ENCODE data around the gene PCA3. TPM values are rescaled to one million over a fixed set of nuclear protein-coding genes. Genes with fewer than 3 reads are reported as not detected.

Gene PCA3
- total and polyA plus RNA-seq, 11 donors = not detected

DNA sequence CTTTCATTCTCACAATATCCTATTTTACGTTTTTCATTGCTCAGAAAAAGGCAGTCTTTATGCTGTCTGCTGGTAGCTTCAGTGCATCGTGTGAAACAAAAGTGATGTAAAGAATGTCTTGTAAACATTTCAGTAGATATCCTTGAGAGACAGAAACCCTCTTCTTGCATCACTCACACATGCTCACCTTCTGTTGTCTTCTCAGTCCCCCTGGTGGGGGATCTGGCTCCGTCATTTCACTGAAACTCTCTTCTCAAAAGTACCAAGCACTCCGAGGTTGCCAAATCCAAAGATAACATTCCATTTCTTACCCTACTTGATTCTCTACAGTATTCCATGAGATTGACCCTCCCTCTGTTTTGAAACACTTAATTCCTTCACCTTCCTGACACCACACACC is 46.1 kb upstream of the PCA3 start:
- H3K9me3 ChIP-seq = no peaks in the 10 kb centered on the region
- peaks cover 0 to 7% (median 0%) of the 10 kb centered on the region in 9 donors for H3K27me3 ChIP-seq
- no peak for TF ChIP-seq POLR2A (IDR thresholded peaks at IDR 0.05)
- TF ChIP-seq, protein P1, sequence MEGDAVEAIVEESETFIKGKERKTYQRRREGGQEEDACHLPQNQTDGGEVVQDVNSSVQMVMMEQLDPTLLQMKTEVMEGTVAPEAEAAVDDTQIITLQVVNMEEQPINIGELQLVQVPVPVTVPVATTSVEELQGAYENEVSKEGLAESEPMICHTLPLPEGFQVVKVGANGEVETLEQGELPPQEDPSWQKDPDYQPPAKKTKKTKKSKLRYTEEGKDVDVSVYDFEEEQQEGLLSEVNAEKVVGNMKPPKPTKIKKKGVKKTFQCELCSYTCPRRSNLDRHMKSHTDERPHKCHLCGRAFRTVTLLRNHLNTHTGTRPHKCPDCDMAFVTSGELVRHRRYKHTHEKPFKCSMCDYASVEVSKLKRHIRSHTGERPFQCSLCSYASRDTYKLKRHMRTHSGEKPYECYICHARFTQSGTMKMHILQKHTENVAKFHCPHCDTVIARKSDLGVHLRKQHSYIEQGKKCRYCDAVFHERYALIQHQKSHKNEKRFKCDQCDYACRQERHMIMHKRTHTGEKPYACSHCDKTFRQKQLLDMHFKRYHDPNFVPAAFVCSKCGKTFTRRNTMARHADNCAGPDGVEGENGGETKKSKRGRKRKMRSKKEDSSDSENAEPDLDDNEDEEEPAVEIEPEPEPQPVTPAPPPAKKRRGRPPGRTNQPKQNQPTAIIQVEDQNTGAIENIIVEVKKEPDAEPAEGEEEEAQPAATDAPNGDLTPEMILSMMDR (IDR thresholded peaks at IDR 0.05) = no peak
- no peak for DNase-seq
- no peaks in the 10 kb centered on the region for H3K36me3 ChIP-seq
- intact Hi-C loops (cut with DNase I) = no loop called here
- no peak overlapping the region for H3K4me3 ChIP-seq
- peaks cover 0 to 10% (median 0%) of the 10 kb centered on the region in 12 donors for H3K4me1 ChIP-seq
- 60 to 72% (median 67%) methylated on average over 4 of the region's 4 CpGs for WGBS, 4 donors
- H3K27ac ChIP-seq = no peak overlapping the region
- ATAC-seq = no peak

DNA sequence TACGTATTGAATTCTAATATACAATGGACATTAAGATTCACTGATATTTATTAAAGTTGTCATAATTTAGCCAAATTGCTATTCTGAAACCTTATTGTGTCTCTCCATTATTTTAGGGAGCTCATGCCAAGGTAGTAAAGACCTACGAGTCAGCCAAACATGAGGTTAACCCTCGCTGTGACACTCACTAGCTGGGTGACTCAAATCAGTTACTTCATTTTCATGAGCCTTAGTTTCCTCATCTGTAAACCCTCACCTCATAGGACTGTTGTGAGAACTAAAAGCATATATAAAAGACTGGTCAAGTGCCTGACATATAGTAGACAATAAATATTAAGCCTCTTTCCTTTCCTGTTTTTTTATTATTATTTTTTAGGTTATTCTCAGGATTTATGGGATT is 44.0 kb upstream of the PCA3 start:
- no peak for TF ChIP-seq POLR2A (IDR thresholded peaks at IDR 0.05)
- TF ChIP-seq, protein P1 (IDR thresholded peaks at IDR 0.05) = no peak
- DNase-seq (no peak), ATAC-seq (no peak)
- intact Hi-C loops (cut with DNase I) = no loop called here
- Histone ChIP-seq H3K27me3 (peaks cover 0 to 24% (median 0%) of the 10 kb centered on the region in 9 donors), H3K36me3 (no peaks in the 10 kb centered on the region), H3K4me3 (no peak overlapping the region), H3K27ac (no peak overlapping the region), H3K4me1 (peaks cover 0 to 10% (median 0%) of the 10 kb centered on the region in 12 donors), H3K9me3 (no peaks in the 10 kb centered on the region)
- WGBS, 4 donors = 64 to 65% (median 65%) methylated on average over 3 of the region's 3 CpGs

DNA sequence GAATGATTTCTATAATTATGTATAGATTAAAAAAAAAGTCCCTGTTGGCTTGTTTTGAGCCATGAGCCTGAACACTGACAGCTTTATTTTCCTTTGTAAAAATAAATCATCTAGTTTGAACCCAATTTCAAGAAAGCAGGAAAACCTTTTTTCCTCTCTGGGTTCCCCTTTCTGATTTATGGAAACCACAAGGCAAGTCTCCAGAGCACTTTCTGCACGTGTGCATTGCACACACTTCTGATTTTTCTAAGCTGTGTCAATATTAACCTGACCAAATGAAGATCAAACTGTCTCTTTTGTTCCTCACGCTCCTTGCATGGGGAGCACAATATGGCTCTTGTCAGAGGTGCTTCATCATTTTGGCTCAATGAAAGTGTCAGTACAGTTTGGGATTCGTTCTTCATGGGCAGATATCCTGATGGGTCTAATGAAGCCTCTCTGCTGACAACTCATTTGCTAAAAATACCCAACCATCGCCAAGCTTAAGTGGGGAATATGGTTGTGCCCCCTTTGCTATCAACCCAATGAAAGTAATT is 39.2 kb upstream of the PCA3 start:
- peaks cover 0 to 26% (median 0%) of the 10 kb centered on the region in 9 donors for H3K27me3 ChIP-seq
- H3K36me3 ChIP-seq = no peaks in the 10 kb centered on the region
- ATAC-seq = no peak
- intact Hi-C loops (cut with DNase I) = no loop called here
- TF ChIP-seq POLR2A (IDR thresholded peaks at IDR 0.05) = no peak
- TF ChIP-seq, protein P1 (IDR thresholded peaks at IDR 0.05) = no peak
- 47 to 54% (median 51%) methylated on average over 4 of the region's 4 CpGs for WGBS, 4 donors
- DNase-seq = no peak
- no peak overlapping the region for H3K4me3 ChIP-seq
- no peaks in the 10 kb centered on the region for H3K4me1 ChIP-seq
- H3K27ac ChIP-seq = no peak overlapping the region
- no peaks in the 10 kb centered on the region for H3K9me3 ChIP-seq

DNA sequence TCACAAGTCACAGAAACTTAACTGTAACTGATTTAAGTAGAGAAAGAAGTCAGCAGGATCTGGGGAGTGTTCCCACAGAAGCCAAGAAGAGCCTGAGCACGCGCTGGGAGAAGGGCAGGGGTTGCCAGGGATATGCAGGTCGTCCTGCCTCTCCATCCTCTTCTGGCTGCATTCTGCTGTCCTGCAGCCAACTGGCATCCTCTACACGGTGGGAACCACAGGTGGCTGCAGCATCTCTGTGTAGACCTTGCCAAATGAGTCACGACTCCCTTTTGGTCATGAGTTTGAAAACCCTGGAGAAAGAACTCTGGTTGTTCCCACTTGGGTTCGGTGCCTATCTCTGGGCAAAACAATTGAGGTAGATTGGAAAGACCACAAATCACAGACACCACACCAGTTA is 38.4 kb upstream of the PCA3 start:
- DNase-seq (no peak), ATAC-seq (no peak)
- TF ChIP-seq, protein P1 (IDR thresholded peaks at IDR 0.05) = no peak
- no peak for TF ChIP-seq POLR2A (IDR thresholded peaks at IDR 0.05)
- H3K4me1 ChIP-seq = no peaks in the 10 kb centered on the region
- peaks cover 0 to 26% (median 0%) of the 10 kb centered on the region in 9 donors for H3K27me3 ChIP-seq
- H3K27ac ChIP-seq = no peak overlapping the region
- WGBS, 4 donors = 61 to 74% (median 63%) methylated on average over 6 of the region's 6 CpGs
- no peak overlapping the region for H3K4me3 ChIP-seq
- H3K9me3 ChIP-seq = no peaks in the 10 kb centered on the region
- intact Hi-C loops (cut with DNase I) = no loop called here
- H3K36me3 ChIP-seq = no peaks in the 10 kb centered on the region

All from heart left ventricle (tissue), 16 donors.